Astrocyte (in vitro differentiated cells and primary cell): Measurements from ENCODE around the gene ARL8A. TPM values are rescaled to one million over a fixed set of nuclear protein-coding genes. Genes with fewer than 3 reads are reported as not detected.
A peak's percentile ranks its signal among the peaks of the same experiment; 100 is the strongest.

Experiments used
- DNase-seq: peaks from one replicate; pipeline ENCODE4 v3.0.0-alpha.2; 2010; ENCODE audit warnings: low read depth
- FAIRE-seq: peaks from 2 replicates; lab custom pipeline; 2011; peaks lifted over from hg19 to GRCh38; lab: Jason Lieb, UNC
- H2AFZ ChIP-seq: 2 replicates; pipeline ENCODE4 v1.6.0; 2012; ENCODE audit warnings: low read depth, low read length, inconsistent platforms
- H3K27ac ChIP-seq: 2 replicates; pipeline ENCODE4 v1.5.1; 2011; ENCODE audit warnings: low read depth, low read length, inconsistent platforms
- H3K27me3 ChIP-seq: 2 replicates; pipeline ENCODE4 v1.6.0; 2011; ENCODE audit warnings: low read length, inconsistent platforms; ENCODE audit not compliant: insufficient read depth
- H3K36me3 ChIP-seq: 2 replicates; pipeline ENCODE4 v1.5.1; 2011; ENCODE audit warnings: low read length, inconsistent platforms; ENCODE audit not compliant: insufficient read depth
- H3K4me1 ChIP-seq: 2 replicates; pipeline ENCODE4 v1.5.1; 2011; ENCODE audit warnings: low read length, inconsistent platforms; ENCODE audit not compliant: insufficient read depth
- H3K4me2 ChIP-seq: 2 replicates; pipeline ENCODE4 v1.6.0; 2012; ENCODE audit warnings: low read length, inconsistent platforms
- H3K4me3 ChIP-seq: 2 replicates; pipeline ENCODE4 v1.5.1; 2011; ENCODE audit warnings: low read depth, mild to moderate bottlenecking, low read length, inconsistent platforms; ENCODE audit not compliant: insufficient read depth
- H3K79me2 ChIP-seq: 2 replicates; pipeline ENCODE4 v1.6.0; 2012; ENCODE audit warnings: mild to moderate bottlenecking, low read length, inconsistent platforms; ENCODE audit not compliant: insufficient read depth
- H3K9ac ChIP-seq: 2 replicates; pipeline ENCODE4 v1.6.0; 2012; ENCODE audit warnings: mild to moderate bottlenecking, low read length, inconsistent platforms
- H3K9me3 ChIP-seq: 2 replicates; pipeline ENCODE4 v1.5.1; 2012; ENCODE audit warnings: low read depth, mild to moderate bottlenecking, low read length, inconsistent platforms; ENCODE audit not compliant: insufficient read depth
- H4K20me1 ChIP-seq: 2 replicates; pipeline ENCODE4 v1.6.0; 2012; ENCODE audit warnings: low read length, inconsistent platforms; ENCODE audit not compliant: insufficient read depth
- H3K27ac Mint-ChIP-seq: one replicate; pipeline ENCODE4 v1.8.0; 2021; ENCODE audit warnings: mild to moderate bottlenecking, mixed read lengths; ENCODE audit not compliant: unreplicated experiment
- H3K27me3 Mint-ChIP-seq: one replicate; pipeline ENCODE4 v1.8.0; 2021; ENCODE audit warnings: low read depth, mixed read lengths; ENCODE audit not compliant: unreplicated experiment
- H3K36me3 Mint-ChIP-seq: one replicate; pipeline ENCODE4 v1.8.0; 2021; ENCODE audit warnings: low read depth, mixed read lengths; ENCODE audit not compliant: unreplicated experiment
- H3K4me1 Mint-ChIP-seq: one replicate; pipeline ENCODE4 v1.8.0; 2021; ENCODE audit warnings: low read depth, mixed read lengths; ENCODE audit not compliant: unreplicated experiment
- H3K4me3 Mint-ChIP-seq: one replicate; pipeline ENCODE4 v1.8.0; 2021; ENCODE audit warnings: mild to moderate bottlenecking, moderate library complexity, mixed read lengths; ENCODE audit not compliant: unreplicated experiment
- H3K9me3 Mint-ChIP-seq: one replicate; pipeline ENCODE4 v1.8.0; 2021; ENCODE audit warnings: mild to moderate bottlenecking, mixed read lengths; ENCODE audit not compliant: unreplicated experiment
- CTCF ChIP-seq: IDR thresholded peaks from 2 replicates; pipeline ENCODE4 v1.5.1; 2011; ENCODE audit warnings: low read depth, mild to moderate bottlenecking, inconsistent platforms, low read length, moderate library complexity; ENCODE audit not compliant: insufficient read depth
- EZH2 ChIP-seq: IDR thresholded peaks from 2 replicates; pipeline ENCODE4 v1.6.1; 2012; ENCODE audit warnings: mild to moderate bottlenecking, low read length, inconsistent platforms; ENCODE audit not compliant: insufficient read depth
- total RNA-seq: library from RNA; stranded (reverse); gene quantifications from 2 replicates; pipeline ENCODE4 v1.2.1, GENCODE V29; 2021

ARL8A gene
- total RNA-seq, 1 donor from 2014 or later: 83.0 TPM

DNA sequence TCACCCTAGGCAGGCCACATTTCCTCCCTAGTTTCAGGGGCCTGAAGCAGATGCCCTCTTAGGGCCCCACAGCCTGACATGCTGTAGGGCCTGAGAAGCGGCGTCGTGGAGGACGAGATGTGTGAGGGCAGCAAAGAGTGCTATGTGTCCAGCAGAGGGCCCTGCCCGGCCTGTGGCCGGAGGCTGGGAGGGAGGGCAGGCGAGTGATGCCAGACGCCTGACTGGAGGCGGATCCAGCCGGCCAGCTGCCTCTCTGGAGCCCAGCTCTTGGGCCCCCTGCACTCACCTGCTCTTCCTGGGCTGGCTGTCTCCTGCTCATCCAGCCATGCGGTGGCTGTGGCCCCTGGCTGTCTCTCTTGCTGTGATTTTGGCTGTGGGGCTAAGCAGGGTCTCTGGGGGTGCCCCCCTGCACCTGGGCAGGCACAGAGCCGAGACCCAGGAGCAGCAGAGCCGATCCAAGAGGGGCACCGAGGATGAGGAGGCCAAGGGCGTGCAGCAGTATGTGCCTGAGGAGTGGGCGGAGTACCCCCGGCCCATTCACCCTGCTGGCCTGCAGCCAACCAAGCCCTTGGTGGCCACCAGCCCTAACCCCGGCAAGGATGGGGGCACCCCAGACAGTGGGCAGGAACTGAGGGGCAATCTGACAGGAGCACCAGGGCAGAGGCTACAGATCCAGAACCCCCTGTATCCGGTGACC, 21.8 kb downstream of the ARL8A start, which contains the start of gene GPR37L1:
GPR37L1 (plus strand) TSS at position 279 of the 697 bp plus-strand sequence; CDS start at position 326, 47 bp downstream.
- peaks cover 2% of the 10 kb centered on the region for H3K9me3 Mint-ChIP-seq
- Histone ChIP-seq H3K9me3 (no peaks in the 10 kb centered on the region), H3K4me1 (no peaks in the 10 kb centered on the region), H3K36me3 (no peaks in the 10 kb centered on the region), H3K4me3 (no peak within 1 kb of the TSS), H4K20me1 (no peaks in the 10 kb centered on the region), H3K9ac (no peak within 1 kb of the TSS), H3K79me2 (no peaks in the 10 kb centered on the region), H3K4me2 (no peak within 1 kb of the TSS), H3K27ac (no peak within 1 kb of the TSS), H2AFZ (no peak within 1 kb of the TSS), H3K27me3 (peaks cover 7% of the 10 kb centered on the region)
- no peaks in the 10 kb centered on the region for H3K36me3 Mint-ChIP-seq
- FAIRE-seq (no peak), DNase-seq (no peak)
- H3K4me3 Mint-ChIP-seq: no peak within 1 kb of the TSS
- peaks cover 30% of the 10 kb centered on the region for H3K27me3 Mint-ChIP-seq
- TF ChIP-seq EZH2 (no peak), CTCF (peak; percentile 6)
- no peak within 1 kb of the TSS for H3K27ac Mint-ChIP-seq
- peaks cover 6% of the 10 kb centered on the region for H3K4me1 Mint-ChIP-seq

GRCh38 chr1:202121006-202121405, 23.5 kb downstream of the ARL8A start:
- Histone ChIP-seq H3K27ac (no peak overlapping the region), H3K79me2 (no peaks in the 10 kb centered on the region), H4K20me1 (no peaks in the 10 kb centered on the region), H3K4me3 (no peak overlapping the region), H2AFZ (no peak overlapping the region), H3K4me2 (no peak overlapping the region), H3K9me3 (no peaks in the 10 kb centered on the region), H3K27me3 (peaks cover 5% of the 10 kb centered on the region), H3K9ac (no peak overlapping the region), H3K4me1 (no peaks in the 10 kb centered on the region), H3K36me3 (no peaks in the 10 kb centered on the region)
- Mint-ChIP-seq H3K4me1 (peaks cover 6% of the 10 kb centered on the region), H3K27ac (no peak overlapping the region), H3K27me3 (peaks cover 30% of the 10 kb centered on the region), H3K4me3 (no peak overlapping the region), H3K36me3 (no peaks in the 10 kb centered on the region), H3K9me3 (no peaks in the 10 kb centered on the region)
- no peak for FAIRE-seq
- no peak for TF ChIP-seq CTCF
- no peak for TF ChIP-seq EZH2
- DNase-seq: no peak

- H3K4me1 Mint-ChIP-seq: peaks cover 12% of the 10 kb centered on the region
- H3K27ac Mint-ChIP-seq: no peak overlapping the region
- Histone ChIP-seq H3K27ac (no peak overlapping the region), H3K79me2 (no peaks in the 10 kb centered on the region), H3K27me3 (no peaks in the 10 kb centered on the region), H3K36me3 (no peaks in the 10 kb centered on the region), H3K9ac (no peak overlapping the region), H2AFZ (no peak overlapping the region), H3K4me3 (no peak overlapping the region), H3K4me2 (no peak overlapping the region), H4K20me1 (no peaks in the 10 kb centered on the region), H3K4me1 (peaks cover 4% of the 10 kb centered on the region), H3K9me3 (no peaks in the 10 kb centered on the region)
- no peaks in the 10 kb centered on the region for H3K9me3 Mint-ChIP-seq
- no peak for FAIRE-seq
- H3K4me3 Mint-ChIP-seq: no peak overlapping the region
- peaks cover 14% of the 10 kb centered on the region for H3K27me3 Mint-ChIP-seq
- H3K36me3 Mint-ChIP-seq: peaks cover 3% of the 10 kb centered on the region
- DNase-seq: no peak
- TF ChIP-seq CTCF (no peak), EZH2 (no peak)
These were observed 26.6 kb downstream of the ARL8A start for GRCh38 chr1:202117898-202118371.
